NOMO-1 treated with dmso at 0.1 percent for 144 hours (cell line): ENCODE data around the gene PTGIR.

Experiments
- DNase-seq: peaks from one replicate; lab custom pipeline; 2025; ENCODE audit not compliant: unreplicated experiment; lab: John Stamatoyannopoulos, UW

PTGIR gene

GRCh38 chr19:46601318-46602224 is 23.3 kb downstream of the PTGIR start, which contains the start of gene CALM3:
CALM3 (plus strand) TSS chr19:46601330; CDS start chr19:46601435, 105 bp downstream.
- no peak for DNase-seq

GRCh38 chr19:46600384-46601317 is 24.2 kb downstream of the PTGIR start:
- DNase-seq = peak; percentile 91

GRCh38 chr19:46599716-46600373 is 25.0 kb downstream of the PTGIR start:
- DNase-seq = no peak

- no peak for DNase-seq
Measured at GRCh38 chr19:46598372-46598917, 26.4 kb downstream of the PTGIR start.

- DNase-seq = no peak
Measured at GRCh38 chr19:46596008-46596407, 28.9 kb downstream of the PTGIR start.

GRCh38 chr19:46591870-46592269 is 33.0 kb downstream of the PTGIR start:
- no peak for DNase-seq

- no peak for DNase-seq
Measured at GRCh38 chr19:46591254-46591653, 33.6 kb downstream of the PTGIR start.

GRCh38 chr19:46587861-46588260 is 37.0 kb downstream of the PTGIR start:
- no peak for DNase-seq

- DNase-seq = no peak
Measured at GRCh38 chr19:46586294-46586693, 38.6 kb downstream of the PTGIR start.

GRCh38 chr19:46585539-46585938 is 39.4 kb downstream of the PTGIR start:
- no peak for DNase-seq

GRCh38 chr19:46580247-46580646 is 44.6 kb downstream of the PTGIR start:
- DNase-seq = no peak

GRCh38 chr19:46579361-46579879 is 45.5 kb downstream of the PTGIR start:
- DNase-seq = no peak

- no peak for DNase-seq
Measured at GRCh38 chr19:46578450-46578849, 46.4 kb downstream of the PTGIR start.

GRCh38 chr19:46574533-46574932 is 50.4 kb downstream of the PTGIR start:
- DNase-seq = no peak

- no peak for DNase-seq
Measured at GRCh38 chr19:46573679-46574498, 51.0 kb downstream of the PTGIR start.

- peak; percentile 6 for DNase-seq
Measured at GRCh38 chr19:46571495-46571894, 53.4 kb downstream of the PTGIR start.
